Placental pericyte (primary cell): ENCODE results near the gene LRRC37B. TPM values are rescaled to one million over a fixed set of nuclear protein-coding genes. Genes with fewer than 3 reads are reported as not detected.

Experiments
- small RNA-seq: library from RNA; depleted of rRNA; stranded (forward); fragments of <200 nt; gene quantifications from one replicate; pipeline ENCODE3, GENCODE V24; 2012; ENCODE audit warnings: low replicate concordance
- total RNA-seq: library from RNA; depleted of rRNA; stranded (reverse); fragments of >200 nt; gene quantifications from 2 replicates; pipeline ENCODE4 v1.2.3, GENCODE V29; 2012

LRRC37B gene
- total RNA-seq = 9.6 and 12.0 TPM in 2 replicates

GRCh38 chr17:32006957-32007462, at the start of gene LRRC37B:
Gene LRRC37B (plus strand): TSS chr17:32007383. CDS start chr17:32021393, 14,010 bp downstream.

Small RNAs within 50 kb of the gene (small RNA-seq; reads per million reads assigned to genes)
- gene AC090616.4 (not detected), gene RNA5SP437 (not detected)

Other genes with a start within 250 kb of the LRRC37B start
- 58.6 and 84.2 TPM in 2 replicates for gene COPRS, start 148.1 kb upstream of the LRRC37B start, total RNA-seq
- 23.4 and 43.7 TPM in 2 replicates for gene UTP6, start 105.7 kb upstream of the LRRC37B start, total RNA-seq
- 17.5 and 20.3 TPM in 2 replicates for gene SUZ12, start 70.4 kb upstream of the LRRC37B start, total RNA-seq
- gene RHOT1, start 135.1 kb downstream of the LRRC37B start, total RNA-seq = 34.5 and 54.7 TPM in 2 replicates